Activated T-helper 1 cell treated with Interleukin-2 at 50 U/mL for 16 hours (primary cell): ENCODE results near the gene ZNF649.
A peak's percentile ranks its signal among the peaks of the same experiment; 100 is the strongest.

ENCODE experiments used
- DNase-seq: peaks from one replicate; pipeline ENCODE4 v3.0.0-alpha.2; 2020; ENCODE audit warnings: low read depth

The ZNF649 gene

GRCh38 chr19:51887522-51888498 lies 17.0 kb downstream of the ZNF649 start, which contains the start of gene ZNF577:
ZNF577 (minus strand) TSS chr19:51887951; CDS start chr19:51880382, 7,569 bp downstream.
- peak; percentile 36 for DNase-seq

- DNase-seq: no peak
Measured at GRCh38 chr19:51884713-51885112, 20.1 kb downstream of the ZNF649 start.

DNA sequence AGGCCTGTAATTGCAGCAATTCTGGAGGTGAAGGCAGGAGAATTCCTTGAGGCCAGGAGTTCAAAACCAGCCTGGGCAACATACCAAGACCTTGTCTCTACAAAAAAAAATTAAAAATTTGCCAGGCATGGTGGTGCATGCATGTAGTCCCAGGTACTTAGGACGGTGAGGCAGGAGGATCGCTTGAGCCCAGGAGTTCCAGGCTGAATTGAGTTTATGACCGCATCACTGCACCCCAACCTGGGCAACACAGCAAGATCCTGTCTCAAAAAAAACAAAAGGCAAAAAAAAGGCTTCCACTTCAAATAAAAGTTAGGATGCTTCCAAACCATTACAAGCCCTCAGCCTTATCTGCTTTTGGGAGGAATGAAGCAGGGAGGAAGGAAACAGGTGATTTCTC lies 22.3 kb downstream of the ZNF649 start:
- DNase-seq: no peak

DNA sequence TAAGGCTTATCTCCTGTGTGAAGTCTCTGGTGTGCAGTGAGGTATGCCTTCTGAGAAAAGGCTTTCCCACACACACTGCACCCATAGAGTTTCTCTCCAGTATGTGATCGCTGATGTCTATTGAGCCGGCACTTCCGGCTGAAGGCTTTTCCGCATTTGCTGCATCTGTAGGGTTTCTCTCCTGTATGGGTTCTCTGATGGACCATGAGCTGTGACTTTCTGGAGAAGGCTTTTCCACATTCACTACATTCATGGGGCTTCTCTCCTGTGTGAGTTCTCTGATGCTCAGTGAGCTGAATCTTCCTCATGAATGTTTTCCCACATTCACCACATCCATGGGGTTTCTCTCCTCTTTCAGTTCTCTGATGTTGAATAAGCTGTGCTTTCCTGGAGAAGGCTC lies 31.7 kb downstream of the ZNF649 start:
- no peak for DNase-seq

GRCh38 chr19:51861870-51862622 lies 42.8 kb downstream of the ZNF649 start:
- no peak for DNase-seq
